ENCODE data around the gene QKI.
"Not testable (repeated sequence)": the region's sequence is repeated elsewhere in the genome, so short reads cannot be mapped to it uniquely, and the experiment has no call there.

Gene QKI

GRCh38 chr6:163444077-163444476, 29.6 kb downstream of the QKI start:
- DNase-seq = no peak

GRCh38 chr6:163446549-163446948, 32.0 kb downstream of the QKI start:
- DNase-seq = no peak

- DNase-seq = no peak
These were observed 34.6 kb downstream of the QKI start for GRCh38 chr6:163449076-163449475.

GRCh38 chr6:163454425-163454824, 39.9 kb downstream of the QKI start:
- DNase-seq = no peak

- DNase-seq = no peak
These were observed 41.0 kb downstream of the QKI start for GRCh38 chr6:163455552-163455951.

GRCh38 chr6:163457637-163458561, 43.4 kb downstream of the QKI start:
- peak; percentile 17 for DNase-seq

- DNase-seq = no peak
These were observed 44.5 kb downstream of the QKI start for GRCh38 chr6:163459007-163459406.

- DNase-seq = peak; percentile 24
These were observed 45.0 kb downstream of the QKI start for GRCh38 chr6:163459536-163459935.

- peak; percentile 74 for DNase-seq
These were observed 45.8 kb downstream of the QKI start for GRCh38 chr6:163460307-163460782.

- DNase-seq = peak; percentile 40
These were observed 47.2 kb downstream of the QKI start for GRCh38 chr6:163461696-163462095.

- DNase-seq = no peak
These were observed 48.7 kb downstream of the QKI start for GRCh38 chr6:163463180-163463579.

GRCh38 chr6:163463795-163464194, 49.3 kb downstream of the QKI start:
- no peak for DNase-seq

GRCh38 chr6:163466839-163467390, 52.4 kb downstream of the QKI start:
- no peak for DNase-seq

GRCh38 chr6:163468738-163469137, 54.2 kb downstream of the QKI start:
- DNase-seq = no peak

- no peak for DNase-seq
These were observed 55.0 kb downstream of the QKI start for GRCh38 chr6:163469459-163469985.

- DNase-seq = no peak
These were observed 56.1 kb downstream of the QKI start for GRCh38 chr6:163470611-163471010.

- no peak for DNase-seq
These were observed 60.1 kb downstream of the QKI start for GRCh38 chr6:163474581-163474980.

GRCh38 chr6:163476946-163477345, 62.4 kb downstream of the QKI start:
- not testable (repeated sequence) for DNase-seq

GRCh38 chr6:163483107-163483506, 68.6 kb downstream of the QKI start:
- no peak for DNase-seq

- DNase-seq = no peak
These were observed 70.9 kb downstream of the QKI start for GRCh38 chr6:163485388-163485851.

- DNase-seq = no peak
These were observed 72.3 kb downstream of the QKI start for GRCh38 chr6:163486821-163487220.

GRCh38 chr6:163487606-163488005, 73.1 kb downstream of the QKI start:
- no peak for DNase-seq

- no peak for DNase-seq
These were observed 75.1 kb downstream of the QKI start for GRCh38 chr6:163489584-163489983.

Data from CD4-positive, alpha-beta T cell treated with Interleukin-17A for 1 hour (primary cell).